ENCODE results near the gene PSD4.

Gene PSD4

DNA sequence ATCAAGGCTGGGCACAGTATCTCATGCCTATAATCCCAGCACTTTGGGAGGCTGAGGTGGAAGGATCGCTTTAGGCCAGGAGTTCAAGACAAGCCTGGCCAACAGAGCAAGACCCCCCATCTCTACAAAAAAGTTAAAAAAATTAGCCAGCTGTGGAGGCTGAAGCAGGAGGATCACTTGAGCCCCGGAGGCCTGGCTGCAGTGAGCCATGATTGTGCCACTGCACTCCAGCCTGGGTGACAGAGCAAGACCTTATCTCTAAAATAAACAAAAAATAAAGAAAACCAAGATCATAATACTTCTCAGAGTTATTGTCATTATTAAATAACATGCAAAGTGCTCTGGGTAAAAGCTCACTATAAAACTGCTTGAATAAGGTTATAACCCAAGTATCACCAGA lies 31.5 kb upstream of the PSD4 start:
- Histone ChIP-seq H3K27ac (ENCODE audit: low read length) (no peak overlapping the region), H3K36me3 (replicated peaks; ENCODE audit: insufficient read depth, low read length) (no peaks in the 10 kb centered on the region), H3F3A (ENCODE audit: insufficient read depth, low read length) (no peaks in the 10 kb centered on the region), H3K9ac (ENCODE audit: low read length) (no peak overlapping the region), H3K4me3 (ENCODE audit: low read length) (no peak overlapping the region), H3K4me2 (ENCODE audit: low read depth, low read length) (no peak overlapping the region), H3K79me2 (ENCODE audit: low read length) (no peaks in the 10 kb centered on the region), H3K9me3 (replicated peaks; ENCODE audit: insufficient read depth, low read length) (no peaks in the 10 kb centered on the region), H3K4me1 (ENCODE audit: low read length) (peaks cover 4% of the 10 kb centered on the region), H3K27me3 (replicated peaks; ENCODE audit: insufficient read depth, low read length) (no peaks in the 10 kb centered on the region), H4K20me1 (ENCODE audit: insufficient read depth, low read length) (no peaks in the 10 kb centered on the region), H2AFZ (ENCODE audit: low read length) (no peak overlapping the region), H3K9me2 (replicated peaks; ENCODE audit: insufficient read depth, low read length) (no peaks in the 10 kb centered on the region)
- TF ChIP-seq CTCF (IDR thresholded peaks at IDR 0.05; ENCODE audit: low read length) (no peak), EZH2phosphoT487 (IDR thresholded peaks at IDR 0.05; ENCODE audit: low read length) (no peak), EZH2 (optimal IDR thresholded peaks at IDR 0.05; ENCODE audit: low read depth, low read length) (no peak)
- DNase-seq, result no peak

GRCh38 chr2:113144259-113144658 lies 29.5 kb upstream of the PSD4 start:
- Histone ChIP-seq H3K4me1 (ENCODE audit: low read length) (no peaks in the 10 kb centered on the region), H3K27me3 (replicated peaks; ENCODE audit: insufficient read depth, low read length) (no peaks in the 10 kb centered on the region), H3K9me2 (replicated peaks; ENCODE audit: insufficient read depth, low read length) (no peaks in the 10 kb centered on the region), H3K79me2 (ENCODE audit: low read length) (no peaks in the 10 kb centered on the region), H3K9me3 (replicated peaks; ENCODE audit: insufficient read depth, low read length) (no peaks in the 10 kb centered on the region), H3K4me2 (ENCODE audit: low read depth, low read length) (no peak overlapping the region), H3K27ac (ENCODE audit: low read length) (no peak overlapping the region), H4K20me1 (ENCODE audit: insufficient read depth, low read length) (no peaks in the 10 kb centered on the region), H3K4me3 (ENCODE audit: low read length) (no peak overlapping the region), H2AFZ (ENCODE audit: low read length) (no peak overlapping the region), H3K9ac (ENCODE audit: low read length) (no peak overlapping the region), H3F3A (ENCODE audit: insufficient read depth, low read length) (no peaks in the 10 kb centered on the region), H3K36me3 (replicated peaks; ENCODE audit: insufficient read depth, low read length) (no peaks in the 10 kb centered on the region)
- no peak for DNase-seq
- TF ChIP-seq EZH2phosphoT487 (IDR thresholded peaks at IDR 0.05; ENCODE audit: low read length), result no peak
- no peak for TF ChIP-seq CTCF (IDR thresholded peaks at IDR 0.05; ENCODE audit: low read length)

DNA sequence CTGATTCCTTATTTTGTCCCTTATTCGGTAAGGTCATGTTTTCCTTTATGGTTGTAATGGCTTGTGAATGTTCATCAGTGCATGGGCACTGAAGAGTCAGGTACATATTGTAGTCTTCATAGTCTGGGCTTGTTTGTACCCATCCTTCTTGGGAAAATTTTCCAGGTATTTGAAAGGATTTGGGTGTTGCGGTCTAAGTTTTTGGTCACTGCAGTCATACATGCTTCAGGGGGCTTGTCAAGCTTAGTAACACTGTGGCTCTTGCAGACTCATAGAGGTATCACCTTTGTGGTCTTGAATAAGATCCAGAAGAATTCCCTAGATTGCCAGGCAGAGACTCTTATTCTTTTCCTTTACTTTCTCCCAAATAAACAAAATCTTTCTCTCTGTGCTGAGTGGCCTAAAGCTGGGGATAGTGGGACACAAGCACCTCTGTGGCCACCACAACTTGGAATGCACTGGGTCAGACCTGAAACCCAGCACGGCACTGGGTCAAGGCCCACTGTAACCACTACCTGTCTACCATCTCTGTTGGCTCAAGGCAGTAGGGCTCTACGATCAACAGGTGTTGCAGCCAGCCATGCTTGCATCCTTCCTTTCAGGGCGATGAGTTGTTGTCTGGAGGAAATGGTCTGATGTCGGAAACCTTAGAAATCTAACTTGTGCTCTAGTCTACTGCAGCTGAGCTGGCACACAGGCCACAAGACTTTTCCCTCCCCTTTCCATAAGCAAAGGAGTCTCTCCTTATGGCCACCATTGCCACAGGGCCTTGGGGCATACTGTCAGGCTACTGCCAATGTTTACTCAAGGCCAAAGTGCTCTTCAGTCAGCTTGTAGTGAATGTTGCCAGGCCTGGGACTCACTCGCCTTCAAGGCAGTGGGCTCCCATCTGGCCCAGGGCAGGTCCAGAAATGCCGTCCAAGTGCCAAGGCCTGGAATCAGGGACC lies 24.9 kb upstream of the PSD4 start:
- no peak for DNase-seq
- Histone ChIP-seq H3K9me3 (replicated peaks; ENCODE audit: insufficient read depth, low read length) (no peaks in the 10 kb centered on the region), H3K4me1 (ENCODE audit: low read length) (no peaks in the 10 kb centered on the region), H3K79me2 (ENCODE audit: low read length) (no peaks in the 10 kb centered on the region), H3K9me2 (replicated peaks; ENCODE audit: insufficient read depth, low read length) (no peaks in the 10 kb centered on the region), H2AFZ (ENCODE audit: low read length) (no peak overlapping the region), H3K4me2 (ENCODE audit: low read depth, low read length) (no peak overlapping the region), H3K36me3 (replicated peaks; ENCODE audit: insufficient read depth, low read length) (no peaks in the 10 kb centered on the region), H3F3A (ENCODE audit: insufficient read depth, low read length) (no peaks in the 10 kb centered on the region), H3K27me3 (replicated peaks; ENCODE audit: insufficient read depth, low read length) (no peaks in the 10 kb centered on the region), H4K20me1 (ENCODE audit: insufficient read depth, low read length) (no peaks in the 10 kb centered on the region), H3K27ac (ENCODE audit: low read length) (no peak overlapping the region), H3K9ac (ENCODE audit: low read length) (no peak overlapping the region), H3K4me3 (ENCODE audit: low read length) (no peak overlapping the region)
- TF ChIP-seq EZH2 (optimal IDR thresholded peaks at IDR 0.05; ENCODE audit: low read depth, low read length) (no peak), CTCF (IDR thresholded peaks at IDR 0.05; ENCODE audit: low read length) (no peak), EZH2phosphoT487 (IDR thresholded peaks at IDR 0.05; ENCODE audit: low read length) (no peak)
